OCI-LY7 (cell line): ENCODE measurements around the gene KIAA0930.

Experiments
- EZH2phosphoT487 ChIP-seq: fragments of 200-600 bp; sonication (generic); IDR thresholded peaks from 2 replicates; pipeline ENCODE4 v1.6.1; 2018; ENCODE audit warnings: low read depth, borderline replicate concordance, mild to moderate bottlenecking, mixed run types, antibody characterized with exemption, low read length, moderate library complexity, mixed read lengths
- TF ChIP-seq, protein P1 (sequence below): fragments of 200-600 bp; sonication (generic); conservative IDR thresholded peaks from 2 replicates; pipeline ENCODE4 v1.5.1; 2014; ENCODE audit warnings: mild to moderate bottlenecking, antibody characterized with exemption, low read length, moderate library complexity, mixed read lengths

DNA sequence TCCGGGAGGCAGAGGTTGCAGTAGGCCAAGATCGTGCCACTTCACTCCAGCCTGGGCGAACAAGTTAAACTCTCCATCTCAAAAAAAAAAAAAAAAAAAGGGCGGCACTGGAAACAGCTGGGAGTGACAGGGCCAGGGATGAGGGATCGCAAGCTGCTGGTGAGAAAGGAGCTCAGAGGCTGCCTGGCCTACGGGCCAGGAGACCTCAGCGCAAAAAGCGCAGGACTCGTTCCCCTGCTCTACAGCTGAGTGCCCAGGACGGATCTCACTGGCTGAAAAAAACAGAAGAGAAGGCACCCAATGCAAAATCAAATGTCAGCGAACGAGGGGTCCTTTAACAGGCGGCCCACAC, 77.6 kb downstream of the KIAA0930 start:
- TF ChIP-seq, protein P1, sequence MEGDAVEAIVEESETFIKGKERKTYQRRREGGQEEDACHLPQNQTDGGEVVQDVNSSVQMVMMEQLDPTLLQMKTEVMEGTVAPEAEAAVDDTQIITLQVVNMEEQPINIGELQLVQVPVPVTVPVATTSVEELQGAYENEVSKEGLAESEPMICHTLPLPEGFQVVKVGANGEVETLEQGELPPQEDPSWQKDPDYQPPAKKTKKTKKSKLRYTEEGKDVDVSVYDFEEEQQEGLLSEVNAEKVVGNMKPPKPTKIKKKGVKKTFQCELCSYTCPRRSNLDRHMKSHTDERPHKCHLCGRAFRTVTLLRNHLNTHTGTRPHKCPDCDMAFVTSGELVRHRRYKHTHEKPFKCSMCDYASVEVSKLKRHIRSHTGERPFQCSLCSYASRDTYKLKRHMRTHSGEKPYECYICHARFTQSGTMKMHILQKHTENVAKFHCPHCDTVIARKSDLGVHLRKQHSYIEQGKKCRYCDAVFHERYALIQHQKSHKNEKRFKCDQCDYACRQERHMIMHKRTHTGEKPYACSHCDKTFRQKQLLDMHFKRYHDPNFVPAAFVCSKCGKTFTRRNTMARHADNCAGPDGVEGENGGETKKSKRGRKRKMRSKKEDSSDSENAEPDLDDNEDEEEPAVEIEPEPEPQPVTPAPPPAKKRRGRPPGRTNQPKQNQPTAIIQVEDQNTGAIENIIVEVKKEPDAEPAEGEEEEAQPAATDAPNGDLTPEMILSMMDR: no peak
- TF ChIP-seq EZH2phosphoT487: no peak
